GM03348 (cell line): Measurements from ENCODE around the gene SDK2.

Experiments
- DNase-seq: peaks from one replicate; pipeline ENCODE4 v3.0.0; 2012; ENCODE audit warnings: low spot score

The SDK2 gene

DNA sequence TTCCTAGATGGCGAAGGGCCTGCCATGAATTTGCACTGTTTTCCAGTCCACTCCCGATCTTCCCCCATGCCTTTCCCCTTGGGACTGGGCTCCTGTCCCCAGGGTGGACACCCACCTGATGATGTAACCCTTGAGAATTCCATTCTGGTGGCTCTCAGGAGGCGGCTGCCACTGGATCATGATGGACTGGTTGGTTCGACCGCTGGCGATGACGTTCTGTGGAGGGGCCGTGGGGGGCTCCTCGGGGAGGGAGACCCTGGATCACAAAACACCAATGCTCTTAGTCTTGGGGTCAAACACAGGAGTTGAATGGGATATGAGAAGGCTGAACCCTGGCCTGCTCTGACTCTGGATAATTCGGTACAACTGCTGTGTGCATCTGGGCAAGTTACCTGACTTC lies 225.2 kb downstream of the SDK2 start:
- no peak for DNase-seq

GRCh38 chr17:73415782-73416181 lies 228.5 kb downstream of the SDK2 start:
- no peak for DNase-seq

GRCh38 chr17:73414171-73414955 lies 229.9 kb downstream of the SDK2 start:
- DNase-seq = no peak

GRCh38 chr17:73412914-73413313 lies 231.3 kb downstream of the SDK2 start:
- no peak for DNase-seq

- DNase-seq = no peak
Measured at GRCh38 chr17:73411313-73411747, 232.9 kb downstream of the SDK2 start.

DNA sequence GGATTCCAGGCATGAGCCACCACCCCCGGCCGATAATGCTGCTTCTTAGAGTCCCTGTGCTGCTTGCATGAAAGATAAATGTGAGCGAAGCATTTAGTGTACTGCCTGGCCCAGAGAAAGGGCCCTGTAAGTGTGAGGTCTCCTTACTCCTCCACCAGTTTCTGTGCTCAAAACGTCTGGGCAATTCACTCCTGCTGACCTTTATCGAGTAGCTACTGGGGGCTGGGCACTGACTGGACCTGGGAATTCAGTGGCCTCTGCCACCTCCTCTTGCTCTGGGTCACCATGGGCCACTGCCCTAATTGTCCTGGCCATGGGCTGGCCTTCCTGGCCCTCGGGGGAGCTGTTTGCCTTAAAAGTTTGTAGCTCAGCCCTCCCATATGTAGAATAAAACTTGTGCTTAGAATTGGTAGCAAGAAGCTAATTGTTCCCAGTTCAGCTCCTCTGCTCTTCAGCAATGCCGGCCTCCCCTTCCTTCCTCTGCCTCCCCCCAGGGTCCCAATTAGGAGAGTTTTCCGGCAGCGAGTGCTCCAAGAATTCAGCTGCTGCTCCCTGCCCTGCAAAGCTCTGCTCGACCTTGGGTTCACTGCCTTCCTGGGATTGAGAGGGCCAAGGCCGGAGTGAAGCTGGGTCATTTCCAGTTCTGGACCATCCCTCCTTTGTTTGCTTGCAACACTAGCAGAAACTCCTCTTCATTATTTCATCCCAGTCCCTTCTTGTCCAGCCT lies 233.5 kb downstream of the SDK2 start:
- no peak for DNase-seq

- DNase-seq = no peak
Measured at GRCh38 chr17:73404246-73404645, 240.0 kb downstream of the SDK2 start.

- DNase-seq = no peak
Measured at GRCh38 chr17:73402466-73402865, 241.8 kb downstream of the SDK2 start.

DNA sequence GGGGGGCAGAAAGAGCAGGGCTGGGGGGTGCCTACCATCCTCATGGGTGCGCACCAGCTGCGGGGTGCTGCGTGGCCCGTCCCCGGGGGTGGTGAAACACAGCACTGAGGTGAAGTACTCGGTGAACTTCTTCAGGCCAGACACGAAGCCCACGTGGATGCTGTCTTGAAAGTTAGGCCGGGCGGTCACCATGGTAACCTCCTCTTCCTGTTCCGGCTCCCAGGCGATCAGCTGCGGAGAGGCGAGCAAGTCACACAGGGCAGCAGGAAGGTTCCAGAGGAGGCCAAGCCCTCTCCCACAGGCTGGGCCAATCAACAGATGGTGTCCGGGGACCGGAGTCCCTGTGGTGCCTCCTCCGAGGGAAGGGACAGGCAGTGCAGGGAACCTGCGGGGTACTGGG lies 242.3 kb downstream of the SDK2 start:
- DNase-seq = no peak

DNA sequence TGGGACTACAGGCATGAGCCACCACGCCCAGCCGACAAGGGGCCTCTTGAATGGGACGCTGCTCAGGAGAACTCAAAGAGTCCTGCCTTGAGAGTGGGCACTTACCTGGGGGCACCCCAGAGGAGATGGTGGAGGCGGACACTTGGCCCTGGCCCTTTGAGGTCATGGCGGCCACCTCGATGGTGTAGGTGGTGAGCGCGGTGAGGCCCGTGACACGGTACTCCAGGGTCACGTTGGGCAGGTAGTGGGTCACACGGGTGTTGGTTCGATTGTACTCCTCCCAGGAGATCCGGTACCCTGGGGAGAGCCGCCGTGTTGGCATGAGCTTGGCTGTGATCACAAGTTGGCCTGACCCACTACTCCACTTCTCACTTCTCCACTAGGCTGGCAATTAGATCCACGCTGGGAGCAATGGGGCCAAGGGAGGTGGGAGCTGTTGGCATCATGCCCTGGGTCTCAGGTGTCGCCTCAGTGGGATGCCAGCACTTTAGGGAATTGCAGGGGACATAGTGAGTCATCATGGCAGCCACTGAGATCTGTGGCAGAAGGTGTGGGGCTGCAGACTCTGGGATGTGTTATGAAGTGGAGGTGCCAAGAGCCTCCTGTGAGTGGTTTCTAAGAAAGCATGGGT lies 243.2 kb downstream of the SDK2 start:
- DNase-seq = no peak

- DNase-seq = no peak
Measured at GRCh38 chr17:73399056-73399455, 245.2 kb downstream of the SDK2 start.

DNA sequence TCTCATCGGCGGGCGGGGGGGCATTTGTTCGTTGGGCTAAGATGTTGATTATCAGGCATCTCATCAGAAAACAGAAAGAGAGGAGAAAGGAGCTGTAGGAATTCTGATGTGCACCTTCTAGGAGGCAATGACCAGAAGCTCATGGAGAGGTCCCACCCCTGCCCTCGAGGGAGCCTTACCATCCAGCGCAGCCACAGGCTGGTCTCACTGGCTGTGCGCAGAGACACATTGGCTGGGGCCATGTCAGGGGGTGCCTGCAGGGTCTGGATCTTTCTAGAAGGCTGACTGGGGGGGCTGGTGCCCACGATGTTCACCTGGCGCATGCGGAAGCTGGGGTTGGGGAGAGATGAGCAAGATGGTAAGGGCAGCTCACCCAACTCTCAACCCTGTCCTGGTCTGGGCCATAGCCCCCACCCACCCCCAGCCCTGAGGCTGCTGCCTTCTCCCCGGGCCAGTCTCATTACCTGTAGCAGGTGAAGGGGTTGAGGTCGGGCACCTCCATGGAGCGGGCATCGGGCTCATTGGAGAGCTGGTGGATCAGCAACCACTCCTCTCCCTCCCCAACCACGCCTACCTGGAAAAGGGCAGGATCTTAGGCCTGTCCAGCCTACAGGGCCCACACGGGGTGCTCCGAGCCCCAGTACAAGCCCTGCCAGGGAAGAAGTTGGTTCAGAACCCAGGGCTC lies 246.2 kb downstream of the SDK2 start:
- no peak for DNase-seq

GRCh38 chr17:73397278-73397826 lies 246.9 kb downstream of the SDK2 start:
- DNase-seq = no peak

DNA sequence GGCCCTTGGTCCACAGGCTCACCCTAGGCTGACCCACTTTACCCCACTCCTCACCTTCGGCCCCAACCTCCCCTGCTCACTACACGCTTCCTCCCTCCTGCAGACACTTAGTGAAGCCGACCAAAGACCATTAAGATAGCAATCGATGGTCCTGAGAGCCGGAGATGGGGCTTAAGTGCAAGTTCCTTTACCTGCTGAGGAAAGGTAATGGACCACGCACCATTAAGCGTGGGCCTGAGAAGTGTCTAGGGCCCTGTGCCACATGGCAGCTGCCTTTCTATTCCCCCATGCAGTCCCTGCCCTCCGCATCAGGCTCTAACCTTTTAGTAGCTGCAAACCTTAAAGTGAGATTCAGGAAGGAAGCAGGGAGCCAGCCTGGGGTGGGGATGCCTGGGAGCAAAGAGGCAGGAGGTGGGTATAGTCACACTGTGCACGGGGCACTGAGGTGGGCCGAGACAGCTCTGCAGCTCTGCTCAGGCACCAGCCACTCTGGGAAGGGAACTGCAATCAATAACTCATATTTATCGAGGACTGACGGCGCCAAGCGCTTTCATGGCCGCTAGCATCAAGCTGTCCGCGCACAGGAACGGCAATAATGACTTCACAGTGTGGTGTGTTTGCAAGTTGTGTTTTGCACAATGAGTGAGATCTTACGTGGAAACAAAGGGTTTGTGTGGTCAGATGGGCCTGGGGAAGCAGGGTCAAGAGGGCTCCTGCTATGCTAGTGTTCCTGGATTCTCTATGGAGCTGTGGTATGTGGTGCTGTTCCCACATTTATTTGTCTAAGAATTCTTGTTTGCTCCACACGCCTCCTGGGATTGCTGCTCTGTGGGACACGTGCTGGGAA lies 247.6 kb downstream of the SDK2 start:
- DNase-seq = no peak

DNA sequence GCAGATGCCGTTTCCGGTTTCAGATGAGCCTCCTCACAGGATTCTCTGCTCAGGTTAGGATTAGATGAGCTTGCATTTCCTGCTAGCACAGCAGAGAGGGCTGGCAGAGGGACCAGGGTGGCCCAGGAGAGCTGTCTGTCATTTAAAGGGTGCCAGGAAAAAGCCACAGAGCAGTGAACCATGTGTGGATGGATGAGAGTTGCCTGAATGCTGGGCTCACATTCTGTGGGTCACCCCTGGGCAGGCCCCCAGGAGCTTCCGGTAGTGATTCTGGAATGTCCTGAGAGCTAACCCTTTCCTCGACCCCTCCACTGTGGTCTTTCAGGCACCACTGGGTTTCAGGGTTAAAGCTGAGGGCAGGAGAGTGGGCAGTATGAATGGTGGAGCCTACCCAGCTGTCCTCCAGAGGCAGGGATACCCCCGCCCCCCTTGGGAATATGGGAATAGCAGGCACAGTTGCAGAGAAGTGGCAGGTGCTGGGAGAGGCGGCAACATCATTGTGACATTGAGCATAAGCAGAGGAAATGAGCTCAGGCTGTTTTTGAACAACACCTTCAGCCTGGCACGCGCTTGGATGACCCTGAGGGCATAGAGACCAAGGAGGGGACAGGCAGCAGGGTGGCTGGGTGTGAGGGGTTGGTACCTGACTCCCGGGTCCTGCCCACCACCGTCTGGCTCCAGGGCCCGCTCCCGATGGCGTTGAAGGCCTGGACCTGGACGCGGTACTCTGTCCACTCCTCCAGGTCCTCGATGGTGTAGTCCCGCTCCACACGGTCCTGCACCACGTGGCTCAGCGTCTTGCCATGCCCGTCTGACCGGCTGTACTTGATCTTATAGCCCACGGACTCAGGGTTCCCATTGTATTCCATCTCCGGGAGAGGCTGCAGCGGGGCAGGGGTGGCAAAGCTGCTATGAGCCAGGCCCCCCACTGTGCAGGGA lies 249.5 kb downstream of the SDK2 start:
- no peak for DNase-seq

DNA sequence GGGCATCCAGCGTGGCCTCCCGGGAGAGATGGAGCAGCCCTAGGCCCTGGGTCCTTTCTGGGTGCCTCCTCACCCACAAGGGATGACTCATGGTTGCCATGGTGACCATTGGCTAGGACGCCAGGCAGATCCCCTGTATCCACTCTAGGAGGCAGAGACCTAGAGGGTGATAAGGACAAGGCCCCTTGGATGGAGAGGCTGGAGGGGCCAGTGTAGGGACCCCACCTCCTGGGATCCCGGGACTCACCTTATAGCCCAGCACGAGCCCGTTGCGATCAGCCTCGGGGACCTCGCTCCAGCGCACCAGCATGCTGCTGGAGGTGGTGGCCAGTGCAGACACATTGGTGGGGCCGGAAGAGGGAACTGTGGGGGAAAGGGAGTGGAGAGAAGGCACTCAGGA lies 250.3 kb downstream of the SDK2 start:
- DNase-seq = no peak

- no peak for DNase-seq
Measured at GRCh38 chr17:73393381-73393780, 250.9 kb downstream of the SDK2 start.

- no peak for DNase-seq
Measured at GRCh38 chr17:73391331-73392265, 252.6 kb downstream of the SDK2 start.

DNA sequence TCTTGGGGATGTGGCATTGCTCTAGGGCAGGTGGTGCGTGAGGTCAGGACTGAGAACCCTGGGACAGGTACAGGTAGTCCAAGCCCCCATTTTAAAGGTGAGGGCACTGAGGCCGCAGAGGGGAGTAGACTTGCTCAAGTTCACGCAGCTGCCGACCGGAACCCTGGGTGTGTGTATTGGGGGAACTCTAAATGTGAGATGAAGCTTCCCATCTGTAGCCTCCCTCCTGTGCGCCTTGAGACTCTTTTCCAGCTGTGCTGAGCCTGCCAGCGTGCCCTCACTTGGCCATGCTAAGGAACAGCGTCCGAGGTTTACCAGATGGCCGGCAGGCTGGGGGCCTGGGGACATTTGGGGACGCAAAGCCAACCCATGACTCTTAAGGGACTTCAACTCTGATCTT lies 253.4 kb downstream of the SDK2 start:
- no peak for DNase-seq
